HepG2 (cell line): ENCODE measurements around the gene NRSN2. TPM values are rescaled to one million over a fixed set of nuclear protein-coding genes. Genes with fewer than 3 reads are reported as not detected.

Experiments
- ARID2 ChIP-seq: sonication (generic); formaldehyde crosslinking; IDR thresholded peaks from 2 replicates; pipeline ENCODE4 v1.8.1; 2022; ENCODE audit warnings: mild to moderate bottlenecking, missing genetic modification reagents, borderline replicate concordance
- FOSL2 ChIP-seq: sonication (generic); formaldehyde crosslinking; IDR thresholded peaks from 2 replicates; pipeline ENCODE4 v1.4.0; 2020; ENCODE audit warnings: missing genetic modification reagents
- GPBP1L1 ChIP-seq: sonication (generic); formaldehyde crosslinking; IDR thresholded peaks from 2 replicates; pipeline ENCODE4 v1.5.0; 2020; ENCODE audit warnings: mild to moderate bottlenecking, missing genetic modification reagents
- MLXIP ChIP-seq: sonication (generic); formaldehyde crosslinking; IDR thresholded peaks from 2 replicates; pipeline ENCODE4 v1.9.0; 2021; ENCODE audit warnings: missing genetic modification reagents, borderline replicate concordance
- NPAS2 ChIP-seq: sonication (generic); formaldehyde crosslinking; IDR thresholded peaks from 2 replicates; pipeline ENCODE4 v1.8.0; 2022; ENCODE audit warnings: mild to moderate bottlenecking, missing genetic modification reagents, borderline replicate concordance
- RARA ChIP-seq: IDR thresholded peaks from 2 replicates; pipeline ENCODE4 v1.6.1; 2016; ENCODE audit warnings: missing genetic modification reagents, missing compliant biosample characterization
- TBX3 ChIP-seq: fragments of 450-650 bp; IDR thresholded peaks from 2 replicates; pipeline ENCODE4 v1.6.1; 2017; ENCODE audit warnings: antibody characterized with exemption, mild to moderate bottlenecking, inconsistent platforms, borderline replicate concordance
- ZBED4 ChIP-seq: sonication (generic); formaldehyde crosslinking; IDR thresholded peaks from 2 replicates; pipeline ENCODE4 v1.4.0; 2020; ENCODE audit warnings: missing genetic modification reagents, borderline replicate concordance
- ZBTB46 ChIP-seq: sonication (generic); formaldehyde crosslinking; IDR thresholded peaks from 2 replicates; pipeline ENCODE4 v1.4.0; 2020; ENCODE audit warnings: mild to moderate bottlenecking, missing genetic modification reagents, borderline replicate concordance
- ZMYM4 ChIP-seq: sonication (generic); formaldehyde crosslinking; IDR thresholded peaks from 2 replicates; pipeline ENCODE4 v1.8.1; 2023; ENCODE audit warnings: mild to moderate bottlenecking, missing genetic modification reagents
- ZNF333 ChIP-seq: sonication (generic); formaldehyde crosslinking; IDR thresholded peaks from 2 replicates; pipeline ENCODE4 v1.4.0; 2020; ENCODE audit warnings: mild to moderate bottlenecking, missing genetic modification reagents, borderline replicate concordance
- ZNF577 ChIP-seq: sonication (generic); formaldehyde crosslinking; IDR thresholded peaks from 2 replicates; pipeline ENCODE4 v1.4.0; 2020; ENCODE audit warnings: mild to moderate bottlenecking, low read depth, missing genetic modification reagents, borderline replicate concordance
- ZNF792 ChIP-seq: IDR thresholded peaks from 2 replicates; pipeline ENCODE4 v1.6.1; 2016
- ZNF83 ChIP-seq: sonication (generic); formaldehyde crosslinking; IDR thresholded peaks from 2 replicates; pipeline ENCODE4 v1.4.0; 2020; ENCODE audit warnings: missing genetic modification reagents, mild to moderate bottlenecking, borderline replicate concordance
- ZNF850 ChIP-seq: sonication (generic); formaldehyde crosslinking; conservative IDR thresholded peaks from 2 replicates; pipeline ENCODE4 v1.9.0; 2021; ENCODE audit warnings: mild to moderate bottlenecking, missing genetic modification reagents
- polyA plus RNA-seq, 8 experiments: library from polyadenylated mRNA; depleted of rRNA in 3 of 8; stranded (reverse) in 7 of 8; unstranded in 1 of 8; fragments of >200 nt; fragmentation: Illumina TruSeq in 4 of 8; extraction: Trizol in 4 of 8; gene quantifications; 2 replicates each; pipeline versions ENCODE4 v1.2.1 to v1.2.3, GENCODE V29; 2011 to 2016; ENCODE audit warnings: low read depth in 4 of 8, missing spikeins in 1 of 8, mixed read lengths in 1 of 8; ENCODE audit not compliant: insufficient read depth in 1 of 8
- total RNA-seq, 5 experiments: library from RNA; depleted of rRNA; stranded (reverse); fragments of >200 nt; fragmentation: Illumina TruSeq; extraction: Trizol; gene quantifications; 2 replicates each; pipeline ENCODE4 v1.2.3, GENCODE V29; 2016; ENCODE audit warnings: low read depth in 1 of 5

Gene NRSN2
- total and polyA plus RNA-seq, 2 of the 13 experiments (the other 11 are each of a cell fraction or from before 2014, with no cell fraction given): 32.3 to 49.4 TPM

GRCh38 chr20:362271-363254, 15.7 kb downstream of the NRSN2 start (continued):
- no peak; the same call in 1 of the 2 replicates for TF ChIP-seq MLXIP (CRISPR knock-in tag)
- TF ChIP-seq ARID2 (CRISPR knock-in tag): no peak; the same call in 1 of the 2 replicates
- peak; percentile 75; the same call in 1 of the 2 replicates for TF ChIP-seq TBX3
- 0 out of 2 replicates have a peak, but pooled peaks have one; percentile 74 for TF ChIP-seq ZNF577
- peak; percentile 90 for TF ChIP-seq RARA
- TF ChIP-seq ZBTB46 (CRISPR knock-in tag): no peak
- peak; percentile 99 for TF ChIP-seq ZNF83 (CRISPR knock-in tag)
- peak; percentile 98 for TF ChIP-seq ZMYM4
- peak; percentile 94 for TF ChIP-seq FOSL2 (CRISPR knock-in tag)
- TF ChIP-seq ZBED4 (CRISPR knock-in tag): peak; percentile 98
- TF ChIP-seq ZNF333: peak; percentile 96; the same call in 1 of the 2 replicates
- TF ChIP-seq ZNF792: peak; percentile 100
- TF ChIP-seq ZNF850 (CRISPR knock-in tag): no peak
- TF ChIP-seq NPAS2 (CRISPR knock-in tag): no peak
- TF ChIP-seq GPBP1L1 (CRISPR knock-in tag): no peak
